Measurements from ENCODE around the gene CADM4.
"Not testable (repeated sequence)": the region's sequence is repeated elsewhere in the genome, so short reads cannot be mapped to it uniquely, and the experiment has no call there.

Gene CADM4

DNA sequence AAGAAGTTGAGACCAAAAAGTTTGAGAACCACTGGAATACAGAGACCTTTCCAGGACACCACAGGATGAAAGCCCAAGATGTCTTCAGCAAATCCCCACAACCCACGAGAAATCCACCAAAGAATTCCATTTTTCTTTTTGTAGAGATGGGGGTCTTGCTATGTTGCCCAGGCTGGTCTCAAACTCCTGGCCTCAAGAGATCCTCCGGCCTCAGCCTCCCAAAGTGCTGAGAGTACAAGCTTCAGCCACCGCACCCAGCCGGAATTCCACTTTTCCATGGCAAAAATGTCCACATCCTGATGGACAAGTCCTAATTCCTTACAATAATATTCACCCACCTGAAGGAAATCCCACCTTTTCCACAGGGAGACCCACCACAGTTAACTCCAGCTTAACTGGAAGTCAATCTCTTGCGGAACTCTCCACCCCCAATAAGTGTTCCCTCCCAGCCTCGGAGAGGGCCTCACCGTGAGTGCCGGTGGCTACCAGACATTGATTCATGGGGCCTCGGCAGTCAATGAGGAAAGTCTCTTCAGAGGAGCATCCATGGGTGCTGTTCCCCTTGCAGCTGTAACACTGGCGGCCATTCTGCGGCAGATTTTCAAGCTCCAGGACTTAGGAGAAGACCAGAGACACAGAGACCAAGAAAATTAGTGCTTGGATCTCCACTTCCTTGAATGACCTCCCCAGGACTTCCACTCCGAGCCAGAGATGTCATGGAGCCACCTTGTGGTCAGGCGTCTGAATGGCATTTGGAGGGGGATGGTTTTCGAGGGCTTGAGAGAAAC is 12.3 kb upstream of the CADM4 start:
- Mint-ChIP-seq H3K36me3 (peaks cover 2 to 10% of the 10 kb centered on the region in 2 donors), H3K9me3 (no peaks in the 10 kb centered on the region), H3K27ac (no peak overlapping the region), H3K4me3 (peak overlapping the region in 1 of 2 donors; percentile 35), H3K27me3 (no peaks in the 10 kb centered on the region), H3K4me1 (peaks cover 7% of the 10 kb centered on the region in 2 donors)
- peak; percentile 39 for DNase-seq
- peak; percentile 73 to 76 for ATAC-seq (replicated peaks)

DNA sequence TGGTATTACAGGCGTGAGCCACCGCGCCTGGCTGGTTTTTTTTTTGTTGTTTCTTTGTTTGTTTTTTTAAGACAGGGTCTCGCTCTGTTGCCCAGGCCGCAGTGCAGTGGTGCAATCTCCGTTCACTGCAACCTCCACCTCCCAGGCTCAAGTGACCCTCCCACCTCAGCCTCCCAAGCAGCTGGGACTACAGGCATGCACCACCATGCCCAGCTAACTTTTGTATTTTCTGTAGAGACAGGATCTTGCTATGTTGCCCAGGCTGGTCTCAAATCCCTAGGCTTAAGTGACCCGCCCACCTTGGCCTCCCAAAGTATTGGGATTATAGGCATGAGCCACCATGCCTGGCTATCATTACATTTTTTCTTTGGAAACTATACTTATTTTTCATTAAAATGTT is 10.6 kb upstream of the CADM4 start:
- not testable (repeated sequence) for H3K9me3 Mint-ChIP-seq; H3K4me3 Mint-ChIP-seq; H3K27ac Mint-ChIP-seq; DNase-seq; H3K4me1 Mint-ChIP-seq; H3K27me3 Mint-ChIP-seq; ATAC-seq (replicated peaks)
- H3K36me3 Mint-ChIP-seq: peaks cover 2 to 10% of the 10 kb centered on the region in 2 donors

DNA sequence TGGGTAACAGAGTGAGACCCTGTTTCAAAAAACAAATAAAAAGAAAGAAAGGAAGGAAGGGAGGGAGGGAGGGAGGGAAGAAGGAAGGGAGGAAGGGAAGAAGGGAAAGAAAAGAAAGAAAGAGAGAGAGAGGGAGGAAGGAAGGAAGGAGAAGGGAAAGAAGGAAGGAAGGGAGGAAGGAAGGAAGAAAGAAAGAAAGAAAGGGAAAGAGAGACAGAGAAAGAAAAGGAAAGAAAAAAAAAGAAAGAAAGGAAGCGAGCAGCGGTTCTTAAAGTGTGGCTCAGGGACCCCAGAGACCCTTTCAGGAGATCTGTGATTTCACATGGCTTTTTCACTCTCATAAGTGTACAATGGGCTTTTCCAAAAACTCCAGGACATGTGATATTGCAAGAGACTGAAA is 9.9 kb upstream of the CADM4 start:
- DNase-seq (no peak), ATAC-seq (replicated peaks) (no peak)
- Mint-ChIP-seq H3K36me3 (peaks cover 2 to 8% of the 10 kb centered on the region in 2 donors), H3K27ac (no peak overlapping the region), H3K4me3 (no peak overlapping the region), H3K27me3 (peaks cover under 1 to 3% of the 10 kb centered on the region in 2 donors), H3K9me3 (no peaks in the 10 kb centered on the region), H3K4me1 (peaks cover 5 to 7% of the 10 kb centered on the region in 2 donors)

DNA sequence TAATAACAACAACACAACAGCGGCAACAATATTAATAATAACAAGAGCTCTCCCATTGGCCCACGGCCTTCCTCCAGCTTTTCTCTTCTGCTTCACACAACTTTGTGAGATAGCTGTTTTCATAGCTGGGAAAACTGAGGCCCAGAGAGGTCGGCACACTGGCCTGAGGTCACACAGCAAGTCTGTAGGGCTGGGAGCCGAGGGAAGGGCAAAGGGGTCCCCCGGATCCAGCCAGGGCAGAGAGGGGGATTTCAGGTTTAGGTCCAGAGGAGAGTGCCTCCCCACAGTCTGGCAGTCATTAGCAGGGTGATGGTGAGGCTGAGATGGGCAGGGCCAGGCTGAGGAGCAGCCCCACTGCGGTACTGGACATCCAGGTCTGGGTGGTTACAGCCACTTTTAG is 9.0 kb upstream of the CADM4 start:
- H3K27me3 Mint-ChIP-seq: peaks cover 3 to 7% of the 10 kb centered on the region in 2 donors
- no peak overlapping the region for H3K4me3 Mint-ChIP-seq
- peaks cover 2 to 7% of the 10 kb centered on the region in 2 donors for H3K36me3 Mint-ChIP-seq
- no peak for DNase-seq
- no peaks in the 10 kb centered on the region for H3K9me3 Mint-ChIP-seq
- H3K27ac Mint-ChIP-seq: no peak overlapping the region
- ATAC-seq (replicated peaks): no peak
- H3K4me1 Mint-ChIP-seq: peaks cover 5 to 7% of the 10 kb centered on the region in 2 donors

DNA sequence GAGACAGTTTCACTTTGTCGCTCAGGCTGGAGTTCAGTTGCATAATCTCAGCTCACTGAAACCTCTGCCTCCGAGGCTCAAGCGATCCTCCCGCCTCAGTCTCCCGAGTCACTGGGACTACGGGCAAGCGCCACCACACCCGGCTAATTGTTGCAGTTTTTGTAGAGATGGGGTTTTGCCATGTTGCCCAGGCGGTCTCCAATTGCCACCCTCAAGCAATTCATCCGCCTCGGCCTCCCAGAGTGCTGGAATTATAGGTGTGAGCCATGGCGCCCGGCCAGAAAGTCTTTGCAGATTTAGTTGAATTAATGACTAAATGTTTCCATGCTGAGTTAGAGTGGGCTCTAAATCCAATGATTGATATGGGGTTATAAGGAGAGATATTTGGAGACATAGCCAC is 4.5 kb upstream of the CADM4 start:
- Mint-ChIP-seq H3K4me1 (peaks cover 6 to 10% of the 10 kb centered on the region in 2 donors), H3K27ac (no peak overlapping the region), H3K9me3 (no peaks in the 10 kb centered on the region), H3K4me3 (no peak overlapping the region), H3K36me3 (peaks cover 0 to 4% of the 10 kb centered on the region in 2 donors), H3K27me3 (peaks cover 22 to 28% of the 10 kb centered on the region in 2 donors)
- DNase-seq (no peak), ATAC-seq (replicated peaks) (no peak)

DNA sequence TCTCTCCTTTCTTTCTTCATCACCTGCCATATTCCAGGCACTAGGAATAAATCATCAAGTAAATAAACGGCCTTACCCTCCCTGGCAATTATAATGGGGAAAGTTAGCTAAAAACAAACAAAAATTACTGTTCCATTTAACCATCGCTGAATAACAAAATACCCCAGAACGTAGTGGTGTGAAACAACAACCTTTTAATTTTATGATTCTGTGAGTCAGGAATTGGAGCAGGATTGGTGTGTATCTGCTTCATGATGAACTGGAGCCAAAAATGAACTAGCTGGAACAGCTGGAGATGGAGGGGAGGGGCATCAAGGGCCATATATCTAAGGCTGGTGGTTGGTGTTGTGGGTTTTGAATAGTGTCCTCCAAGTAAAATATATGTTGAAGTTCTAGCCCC is 3.7 kb upstream of the CADM4 start:
- Mint-ChIP-seq H3K27ac (no peak overlapping the region), H3K9me3 (no peaks in the 10 kb centered on the region), H3K27me3 (peaks cover 31 to 37% of the 10 kb centered on the region in 2 donors), H3K36me3 (peaks cover 0 to 4% of the 10 kb centered on the region in 2 donors), H3K4me3 (no peak overlapping the region), H3K4me1 (peaks cover 14 to 19% of the 10 kb centered on the region in 2 donors)
- DNase-seq: no peak
- ATAC-seq (replicated peaks): no peak

DNA sequence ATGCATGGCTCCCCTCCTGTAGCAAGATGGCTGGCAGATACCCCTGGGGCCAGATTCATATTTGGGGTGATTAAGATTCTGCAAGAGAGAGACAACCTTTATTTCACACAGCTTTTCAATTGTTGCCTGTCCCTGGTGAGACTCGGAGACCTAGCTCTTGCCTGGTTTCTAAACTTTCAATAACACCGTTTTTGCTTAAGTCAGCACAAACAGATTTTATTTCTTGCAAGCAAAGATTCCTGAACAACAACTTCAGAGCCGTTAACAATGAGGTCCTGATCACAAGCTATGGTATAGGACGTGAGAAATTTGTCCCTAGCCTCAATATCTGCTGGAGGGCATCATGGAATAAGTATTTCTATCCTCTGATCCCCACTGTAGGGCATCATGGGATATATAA is 2.9 kb upstream of the CADM4 start:
- no peaks in the 10 kb centered on the region for H3K9me3 Mint-ChIP-seq
- no peak overlapping the region for H3K4me3 Mint-ChIP-seq
- no peaks in the 10 kb centered on the region for H3K36me3 Mint-ChIP-seq
- H3K27me3 Mint-ChIP-seq: peaks cover 31 to 44% of the 10 kb centered on the region in 2 donors
- DNase-seq (no peak), ATAC-seq (replicated peaks) (no peak)
- H3K27ac Mint-ChIP-seq: no peak overlapping the region
- H3K4me1 Mint-ChIP-seq: peaks cover 15 to 22% of the 10 kb centered on the region in 2 donors

DNA sequence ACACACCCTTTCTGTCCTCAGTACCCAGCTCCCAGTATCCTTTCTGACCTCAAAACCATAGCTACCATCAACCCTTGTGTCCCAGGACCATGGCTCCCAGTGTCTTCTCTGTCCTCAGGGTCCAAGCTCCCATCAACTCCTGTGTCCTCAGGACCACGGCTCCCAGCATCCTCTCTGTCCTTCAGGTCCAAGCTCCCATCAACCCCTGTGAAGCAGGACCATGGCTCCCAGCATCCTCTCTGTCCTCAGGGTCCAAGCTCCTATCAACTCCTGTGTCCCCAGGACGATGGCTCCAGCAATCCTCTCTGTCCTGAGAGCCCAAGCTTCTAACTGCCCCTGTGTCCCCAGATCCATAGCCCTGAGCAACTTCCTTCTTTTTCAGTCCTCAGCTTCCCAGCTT is 1.7 kb upstream of the CADM4 start:
- Mint-ChIP-seq H3K4me3 (peak overlapping the region; percentile 11 to 31), H3K27me3 (peaks cover 39 to 52% of the 10 kb centered on the region in 2 donors), H3K27ac (no peak overlapping the region), H3K36me3 (no peaks in the 10 kb centered on the region), H3K9me3 (no peaks in the 10 kb centered on the region), H3K4me1 (peaks cover 15 to 22% of the 10 kb centered on the region in 2 donors)
- ATAC-seq (replicated peaks) (no peak), DNase-seq (no peak)

DNA sequence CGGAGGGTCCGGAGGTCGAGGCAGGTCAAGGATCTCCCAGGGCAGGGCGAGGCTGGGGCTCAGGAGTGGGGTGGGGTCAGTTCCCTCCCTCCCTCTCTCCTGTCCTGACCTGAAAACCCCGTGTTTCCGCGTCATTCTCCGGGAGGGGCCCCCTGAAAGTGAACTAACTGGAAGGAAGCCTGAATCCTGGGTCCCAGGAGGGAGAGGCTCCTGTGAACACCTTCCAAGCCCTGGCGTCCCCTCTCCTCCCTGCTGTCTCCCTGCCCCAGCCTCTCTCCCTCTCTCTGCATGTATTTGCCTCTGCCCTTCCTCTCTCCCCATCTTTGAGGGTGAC is 741 bp upstream of the CADM4 start:
- H3K4me1 Mint-ChIP-seq: peaks cover 16 to 27% of the 10 kb centered on the region in 2 donors
- H3K27ac Mint-ChIP-seq: peak overlapping the region; percentile 28
- peak overlapping the region; percentile 78 to 80 for H3K4me3 Mint-ChIP-seq
- no peak for ATAC-seq (replicated peaks)
- H3K9me3 Mint-ChIP-seq: no peaks in the 10 kb centered on the region
- no peaks in the 10 kb centered on the region for H3K36me3 Mint-ChIP-seq
- H3K27me3 Mint-ChIP-seq: peaks cover 46 to 62% of the 10 kb centered on the region in 2 donors
- DNase-seq: no peak

DNA sequence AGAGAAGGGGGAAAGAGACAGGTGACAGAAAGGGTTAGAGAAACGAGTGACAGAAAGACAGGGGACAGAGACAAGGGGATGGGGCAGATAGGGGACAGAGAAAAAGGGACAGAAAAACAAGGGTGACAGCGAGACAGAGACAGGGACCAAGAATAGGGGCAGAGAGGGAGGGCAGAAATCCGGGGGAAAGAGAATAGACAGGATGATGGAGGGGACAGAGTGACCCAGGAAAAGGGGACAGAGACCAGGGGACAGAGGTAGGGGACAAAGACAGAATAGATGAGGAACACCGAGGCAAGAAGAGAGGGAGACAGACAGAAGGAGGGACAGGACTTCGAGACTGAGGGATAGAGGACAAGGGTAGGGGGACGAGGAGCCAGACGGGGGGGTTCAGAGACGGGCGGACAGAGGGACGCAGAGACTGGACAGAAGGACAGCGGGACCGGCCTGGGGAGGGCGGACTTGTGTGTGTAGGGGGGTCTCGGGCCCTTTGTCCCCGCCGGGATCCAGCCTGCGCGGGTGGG is 593 bp downstream of the CADM4 start:
- ATAC-seq (replicated peaks) (peak; percentile 8 to 20), DNase-seq (no peak)
- Mint-ChIP-seq H3K27ac (peak overlapping the region; percentile 70), H3K27me3 (peaks cover 49 to 64% of the 10 kb centered on the region in 2 donors), H3K4me3 (peak overlapping the region; percentile 82 to 87), H3K9me3 (no peaks in the 10 kb centered on the region), H3K36me3 (no peaks in the 10 kb centered on the region), H3K4me1 (peaks cover 20 to 34% of the 10 kb centered on the region in 2 donors)

DNA sequence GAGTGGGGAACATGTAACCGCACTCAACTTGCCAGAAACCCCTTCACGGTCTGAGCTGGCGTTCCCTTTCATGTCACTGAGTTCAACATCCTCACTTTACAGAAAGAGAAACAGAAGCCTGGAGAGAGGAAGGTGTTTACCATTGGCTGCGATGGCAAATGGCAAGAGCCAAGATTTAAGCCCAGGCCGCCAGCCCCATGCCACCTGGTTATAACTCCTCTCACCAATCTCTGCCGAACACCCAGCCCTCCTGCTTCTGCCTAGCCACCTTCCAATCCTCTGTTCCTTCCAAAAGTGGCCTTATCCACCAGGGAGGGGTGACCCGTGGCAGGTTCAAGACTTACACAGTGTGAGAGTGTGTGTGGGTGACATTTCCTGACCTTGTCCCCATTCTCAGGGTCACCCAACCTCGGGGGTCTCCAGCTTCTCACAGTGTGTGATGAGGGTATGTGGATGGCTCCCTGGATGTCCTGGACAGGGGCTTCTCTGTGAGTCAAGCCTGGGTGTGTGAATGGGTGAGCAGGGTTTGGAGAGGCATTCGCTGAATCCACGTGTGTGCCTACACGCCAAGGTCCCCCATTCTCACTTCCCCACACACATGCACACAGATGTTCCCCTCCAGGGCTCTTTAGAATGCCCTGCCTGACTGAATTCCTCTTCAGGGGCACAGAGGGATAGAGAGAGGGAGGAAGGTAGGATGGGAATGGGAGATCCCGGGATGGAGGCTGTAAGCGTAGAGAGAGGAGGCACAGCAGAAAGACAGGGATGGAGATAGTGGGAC is 1.2 kb downstream of the CADM4 start:
- DNase-seq (no peak), ATAC-seq (replicated peaks) (peak; percentile 81 to 86)
- no peaks in the 10 kb centered on the region for H3K9me3 Mint-ChIP-seq
- no peaks in the 10 kb centered on the region for H3K36me3 Mint-ChIP-seq
- H3K4me1 Mint-ChIP-seq: peaks cover 20 to 34% of the 10 kb centered on the region in 2 donors
- peak overlapping the region; percentile 70 for H3K27ac Mint-ChIP-seq
- H3K27me3 Mint-ChIP-seq: peaks cover 50 to 68% of the 10 kb centered on the region in 2 donors
- peak overlapping the region; percentile 82 to 87 for H3K4me3 Mint-ChIP-seq

DNA sequence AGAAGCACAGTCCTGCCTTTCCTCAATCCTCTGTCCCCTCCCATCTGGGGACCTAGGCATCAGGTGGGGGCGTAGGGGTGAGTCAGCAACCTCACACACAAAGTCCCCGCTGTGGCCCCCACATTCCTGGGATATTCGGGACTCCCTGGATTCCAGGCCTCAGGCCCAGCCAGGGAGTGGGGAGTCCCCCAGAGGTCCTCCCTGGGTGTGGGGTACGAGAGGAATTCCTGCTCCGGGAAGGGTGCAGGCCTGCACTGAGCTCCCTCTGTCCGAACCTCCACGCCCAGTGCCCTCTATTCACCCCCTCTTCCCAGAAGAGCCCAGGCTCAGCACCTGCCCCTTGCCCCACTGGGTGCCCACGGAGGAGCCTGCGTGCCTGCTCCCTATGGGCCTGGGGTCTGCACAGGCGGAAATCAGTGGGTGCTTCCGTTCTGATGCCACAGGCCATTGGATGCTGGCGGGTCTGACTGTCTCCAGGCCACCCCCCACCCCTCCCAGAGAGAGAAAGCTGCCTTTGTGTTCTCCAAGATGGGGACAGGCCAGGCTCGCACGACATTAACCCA is 3.4 kb downstream of the CADM4 start:
- Mint-ChIP-seq H3K36me3 (no peaks in the 10 kb centered on the region), H3K27ac (no peak overlapping the region), H3K4me3 (no peak overlapping the region), H3K27me3 (peaks cover 47 to 69% of the 10 kb centered on the region in 2 donors), H3K9me3 (no peaks in the 10 kb centered on the region), H3K4me1 (peaks cover 20 to 34% of the 10 kb centered on the region in 2 donors)
- no peak for ATAC-seq (replicated peaks)
- no peak for DNase-seq

DNA sequence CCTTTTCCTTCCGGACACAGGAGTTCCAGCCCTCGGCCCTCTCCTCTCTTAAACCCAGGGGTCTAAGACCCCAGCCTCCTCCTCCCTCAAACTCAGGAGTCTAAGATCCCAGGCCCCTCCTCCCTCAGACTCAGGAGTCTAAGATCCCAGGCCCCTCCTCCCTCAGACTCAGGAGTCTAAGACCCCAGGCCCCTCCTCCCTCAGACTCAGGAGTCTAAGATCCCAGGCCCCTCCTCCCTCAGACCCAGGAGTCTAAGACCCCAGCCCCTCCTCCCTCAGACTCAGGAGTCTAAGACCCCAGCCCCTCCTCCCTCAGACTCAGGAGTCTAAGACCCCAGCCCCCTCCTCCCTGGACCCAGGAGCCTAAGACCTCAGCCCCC is 4.1 kb downstream of the CADM4 start:
- Mint-ChIP-seq H3K27me3 (peaks cover 42 to 64% of the 10 kb centered on the region in 2 donors), H3K4me1 (peaks cover 18 to 33% of the 10 kb centered on the region in 2 donors)
- DNase-seq; ATAC-seq (replicated peaks); H3K9me3 Mint-ChIP-seq; H3K4me3 Mint-ChIP-seq; H3K27ac Mint-ChIP-seq; H3K36me3 Mint-ChIP-seq: not testable (repeated sequence)

DNA sequence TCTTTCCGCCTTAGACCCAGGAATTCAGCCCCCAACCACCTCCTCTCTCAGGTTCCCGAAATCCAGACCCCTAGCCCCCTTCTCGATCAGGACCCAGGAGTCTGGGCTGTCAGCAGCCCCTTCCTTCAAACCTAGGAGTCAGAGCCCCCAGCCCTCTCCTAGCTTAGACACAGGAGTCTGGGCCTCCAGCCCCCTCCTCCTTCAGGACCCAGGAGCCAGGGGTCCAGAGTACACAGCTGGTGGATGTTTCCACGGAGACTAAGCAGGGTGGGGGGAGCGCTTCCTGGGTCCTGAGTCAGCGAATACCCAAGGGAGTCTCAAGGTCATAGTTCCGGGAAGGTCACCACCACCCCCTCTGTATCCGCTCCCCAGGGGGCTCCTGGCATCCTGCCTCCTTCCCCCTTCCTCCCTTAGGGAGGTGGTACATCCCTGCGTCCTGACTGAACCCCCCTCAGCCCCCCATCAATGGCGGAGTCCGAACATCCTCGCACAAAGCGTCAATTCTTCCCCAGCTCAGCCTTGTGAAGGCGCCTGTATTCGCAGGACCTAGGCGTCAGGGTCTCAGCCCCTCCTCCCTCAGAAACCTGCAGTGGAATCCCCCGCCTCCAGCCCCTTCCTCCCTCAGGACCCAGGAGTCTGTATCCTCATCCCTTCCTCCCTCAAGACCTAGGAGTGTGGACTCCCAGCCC is 4.6 kb downstream of the CADM4 start:
- peak overlapping the region; percentile 68 for H3K27ac Mint-ChIP-seq
- ATAC-seq (replicated peaks): no peak
- peaks cover 38 to 58% of the 10 kb centered on the region in 2 donors for H3K27me3 Mint-ChIP-seq
- no peaks in the 10 kb centered on the region for H3K9me3 Mint-ChIP-seq
- H3K4me1 Mint-ChIP-seq: peaks cover 14 to 27% of the 10 kb centered on the region in 2 donors
- no peak for DNase-seq
- H3K4me3 Mint-ChIP-seq: peak overlapping the region in 1 of 2 donors; percentile 20
- no peaks in the 10 kb centered on the region for H3K36me3 Mint-ChIP-seq

Data from stimulated activated naive B cell treated with anti-CD40 and anti-IgM and Interleukin-4, amounts not matched to agents 10 μg/mL and 1 μg/mL and 100 μg/mL, for 72 hours (primary cell).